A549 (cell line): ENCODE measurements around the gene LSM14B. TPM values are rescaled to one million over a fixed set of nuclear protein-coding genes. Genes with fewer than 3 reads are reported as not detected.

Source experiments
- ATAC-seq, 2 experiments: fragments of 200-7000 bp in 1 of 2; fragments of >200 bp in 1 of 2; cut with Nextera tagmentation in 1 of 2; cut with Tn5 transposase in 1 of 2; 3 replicates each; pipeline versions ENCODE4 v1.8.0 to v1.9.1; 2018 to 2020; ENCODE audit warnings: mild to moderate bottlenecking in 1 of 2, moderate library complexity in 1 of 2
- CTCF ChIA-PET: fragments of 300-600 bp; sonication (Branson Sonifier 250); formaldehyde crosslinking; extraction: SDS; loops from one replicate; lab custom pipeline; 2021; ENCODE audit warnings: antibody characterized with exemption, inconsistent platforms; lab: Yijun Ruan, JAX
- POLR2A ChIA-PET: fragments of 350-600 bp; formaldehyde crosslinking; extraction: SDS; loops from one replicate; lab custom pipeline; 2021; ENCODE audit warnings: antibody characterized with exemption, inconsistent platforms; lab: Yijun Ruan, JAX
- DNase-seq, 2 experiments: peaks; one replicate each; pipeline versions ENCODE4 v3.0.0 to v3.0.0-alpha.2; 2011 to 2016; ENCODE audit warnings: low read depth in 1 of 2, low spot score in 1 of 2
- FAIRE-seq: peaks from 2 replicates; lab custom pipeline; 2011; peaks lifted over from hg19 to GRCh38; lab: Jason Lieb, UNC
- H3K27ac ChIP-seq, 2 experiments: fragments of >200 bp; sonication (Bioruptor Twin); formaldehyde crosslinking; 3 replicates each; pipeline ENCODE4 v1.5.1; 2016 to 2017
- H3K4me1 ChIP-seq: fragments of >200 bp; sonication (Bioruptor Twin); formaldehyde crosslinking; 3 replicates; pipeline ENCODE4 v1.6.1; 2016
- H3K4me2 ChIP-seq: fragments of >200 bp; sonication (Bioruptor Twin); formaldehyde crosslinking; 3 replicates; pipeline ENCODE4 v1.6.1; 2016
- H3K4me3 ChIP-seq: fragments of >200 bp; sonication (Bioruptor Twin); formaldehyde crosslinking; 3 replicates; pipeline ENCODE4 v1.5.1; 2016
- H3K9me3 ChIP-seq: fragments of >200 bp; sonication (Bioruptor Twin); formaldehyde crosslinking; 3 replicates; pipeline ENCODE4 v1.6.1; 2016
- CBX2 ChIP-seq: fragments of 200-600 bp; sonication (generic); IDR thresholded peaks from 2 replicates; pipeline ENCODE4 v1.6.1; 2016; ENCODE audit warnings: low read depth, mild to moderate bottlenecking, borderline replicate concordance
- EHF ChIP-seq: fragments of 250-450 bp; sonication (Bioruptor Pico); IDR thresholded peaks from 2 replicates; pipeline ENCODE4 v1.5.0; 2020; ENCODE audit warnings: mild to moderate bottlenecking
- FOSB ChIP-seq: fragments of 250-450 bp; sonication (Bioruptor Pico); IDR thresholded peaks from 2 replicates; pipeline ENCODE4 v1.5.0; 2020; ENCODE audit warnings: mild to moderate bottlenecking, moderate library complexity
- GATA3 ChIP-seq: IDR thresholded peaks from 2 replicates; pipeline ENCODE4 v1.6.1; 2012; ENCODE audit warnings: borderline replicate concordance
- HDAC2 ChIP-seq: fragments of 200-600 bp; sonication (generic); IDR thresholded peaks from 2 replicates; pipeline ENCODE4 v1.6.1; 2016
- HOXA7 ChIP-seq: fragments of 250-450 bp; sonication (Bioruptor Pico); IDR thresholded peaks from 2 replicates; pipeline ENCODE4 v1.5.0; 2020; ENCODE audit warnings: mild to moderate bottlenecking, moderate library complexity
- HOXB13 ChIP-seq: fragments of 250-450 bp; sonication (Bioruptor Pico); IDR thresholded peaks from 2 replicates; pipeline ENCODE4 v1.5.0; 2020; ENCODE audit warnings: low read depth, mild to moderate bottlenecking, moderate library complexity
- JUNB ChIP-seq: fragments of >200 bp; sonication (Bioruptor Twin); formaldehyde crosslinking; IDR thresholded peaks from 2 replicates; pipeline ENCODE4 v1.6.1; 2016
- KDM5A ChIP-seq: fragments of 200-600 bp; sonication (generic); IDR thresholded peaks from 2 replicates; pipeline ENCODE4 v1.6.1; 2016; ENCODE audit warnings: antibody characterized with exemption, mild to moderate bottlenecking
- MAFK ChIP-seq: fragments of 450-650 bp; IDR thresholded peaks from 2 replicates; pipeline ENCODE4 v1.6.1; 2014; ENCODE audit not compliant: partially characterized antibody
- MAZ ChIP-seq: fragments of 150-350 bp; IDR thresholded peaks from 2 replicates; pipeline ENCODE4 v1.6.1; 2014; ENCODE audit warnings: antibody characterized with exemption, low read depth, low read length, borderline replicate concordance
- NPAS2 ChIP-seq: fragments of 250-450 bp; sonication (Bioruptor Pico); IDR thresholded peaks from 2 replicates; pipeline ENCODE4 v1.8.0; 2022; ENCODE audit warnings: mild to moderate bottlenecking, moderate library complexity, borderline replicate concordance
- PHF8 ChIP-seq: fragments of 200-600 bp; sonication (generic); IDR thresholded peaks from 2 replicates; pipeline ENCODE4 v1.6.1; 2016; ENCODE audit warnings: low read depth, mild to moderate bottlenecking, antibody characterized with exemption, moderate library complexity, borderline replicate concordance
- POLR2AphosphoS2 ChIP-seq: conservative IDR thresholded peaks from 2 replicates; pipeline ENCODE4 v1.6.1; 2012; ENCODE audit warnings: low read length, improper control_type of control experiment, inconsistent platforms
- RFX5 ChIP-seq: fragments of 450-650 bp; IDR thresholded peaks from 2 replicates; pipeline ENCODE4 v1.7.1; 2014; ENCODE audit warnings: antibody characterized with exemption, mild to moderate bottlenecking, moderate library complexity
- SMC3 ChIP-seq: fragments of >200 bp; sonication (Bioruptor Twin); formaldehyde crosslinking; IDR thresholded peaks from 3 replicates; pipeline ENCODE4 v1.6.1; 2018; ENCODE audit warnings: inconsistent platforms
- USF2 ChIP-seq: fragments of 450-650 bp; IDR thresholded peaks from 2 replicates; pipeline ENCODE4 v1.6.1; 2014; ENCODE audit warnings: antibody characterized with exemption
- ZC3H11A ChIP-seq: fragments of 450-650 bp; IDR thresholded peaks from 2 replicates; pipeline ENCODE4 v1.6.1; 2014; ENCODE audit warnings: antibody characterized with exemption, mild to moderate bottlenecking
- WGBS: methylation state at CpG from one replicate; pipeline ENCODE4 v1.1.6; 2017; ENCODE audit errors: missing lambda C conversion rate; 5-methylcytosine and 5-hydroxymethylcytosine counted together
- polyA plus RNA-seq, 4 experiments: library from polyadenylated mRNA; depleted of rRNA in 3 of 4; stranded (reverse); fragments of >200 nt; fragmentation: RNase III in 1 of 4; extraction: RNeasy Plus Mini Kit Qiagen cat#74134 plus additional on column Dnase treatment in 1 of 4; gene quantifications; 2 replicates in 3 of 4; 3 replicates in 1 of 4; pipeline ENCODE4 v1.2.3, GENCODE V29; 2011 to 2017
- TF ChIP-seq, protein P1 (sequence below): fragments of 150-350 bp; IDR thresholded peaks from 2 replicates; pipeline ENCODE4 v1.6.1; 2014; ENCODE audit warnings: low read depth, mild to moderate bottlenecking, low read length
- TF ChIP-seq, protein P2 (sequence below): IDR thresholded peaks from 2 replicates; pipeline ENCODE4 v1.6.1; 2012
- TF ChIP-seq, protein P3 (sequence below): IDR thresholded peaks from 2 replicates; pipeline ENCODE4 v1.6.1; 2012; ENCODE audit warnings: low read depth, borderline replicate concordance

The LSM14B gene
- polyA plus RNA-seq, 2 of the 4 experiments (the other 2 are of a cell fraction): 22.7 to 28.1 TPM

- FAIRE-seq (no peak), DNase-seq (no peak), ATAC-seq (no peak)
- Histone ChIP-seq H3K4me1 (peaks cover 6% of the 10 kb centered on the region; the same call in 2 of the 3 replicates), H3K4me3 (no peak overlapping the region), H3K4me2 (no peak overlapping the region), H3K9me3 (no peaks in the 10 kb centered on the region)
- 92% methylated on average over 9 of the region's 9 CpGs for WGBS
- POLR2A ChIA-PET: no interaction called here
- CTCF ChIA-PET: interaction anchor here (0.6 kb wide), 1 partner anchor 136 kb away, joined by 5 read pairs; no protein-coding TSS in a partner anchor
- TF ChIP-seq KDM5A: no peak
- no peak for TF ChIP-seq MAFK
- TF ChIP-seq, protein P1, sequence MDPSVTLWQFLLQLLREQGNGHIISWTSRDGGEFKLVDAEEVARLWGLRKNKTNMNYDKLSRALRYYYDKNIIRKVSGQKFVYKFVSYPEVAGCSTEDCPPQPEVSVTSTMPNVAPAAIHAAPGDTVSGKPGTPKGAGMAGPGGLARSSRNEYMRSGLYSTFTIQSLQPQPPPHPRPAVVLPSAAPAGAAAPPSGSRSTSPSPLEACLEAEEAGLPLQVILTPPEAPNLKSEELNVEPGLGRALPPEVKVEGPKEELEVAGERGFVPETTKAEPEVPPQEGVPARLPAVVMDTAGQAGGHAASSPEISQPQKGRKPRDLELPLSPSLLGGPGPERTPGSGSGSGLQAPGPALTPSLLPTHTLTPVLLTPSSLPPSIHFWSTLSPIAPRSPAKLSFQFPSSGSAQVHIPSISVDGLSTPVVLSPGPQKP: no peak
- TF ChIP-seq CBX2: no peak
- no peak for TF ChIP-seq HOXA7 (CRISPR knock-in tag)
- TF ChIP-seq MAZ: no peak
- TF ChIP-seq, protein P2, sequence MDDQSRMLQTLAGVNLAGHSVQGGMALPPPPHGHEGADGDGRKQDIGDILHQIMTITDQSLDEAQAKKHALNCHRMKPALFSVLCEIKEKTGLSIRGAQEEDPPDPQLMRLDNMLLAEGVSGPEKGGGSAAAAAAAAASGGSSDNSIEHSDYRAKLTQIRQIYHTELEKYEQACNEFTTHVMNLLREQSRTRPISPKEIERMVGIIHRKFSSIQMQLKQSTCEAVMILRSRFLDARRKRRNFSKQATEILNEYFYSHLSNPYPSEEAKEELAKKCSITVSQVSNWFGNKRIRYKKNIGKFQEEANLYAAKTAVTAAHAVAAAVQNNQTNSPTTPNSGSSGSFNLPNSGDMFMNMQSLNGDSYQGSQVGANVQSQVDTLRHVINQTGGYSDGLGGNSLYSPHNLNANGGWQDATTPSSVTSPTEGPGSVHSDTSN: no peak
- TF ChIP-seq, all 56 proteins: peak for 0
- H3K27ac ChIP-seq: no peak overlapping the region
Measured at GRCh38 chr20:62177307-62177706, 55.0 kb downstream of the LSM14B start.

- Histone ChIP-seq H3K4me1 (peaks cover 6% of the 10 kb centered on the region; the same call in 2 of the 3 replicates), H3K4me2 (no peak overlapping the region), H3K27ac (no peak overlapping the region), H3K9me3 (no peaks in the 10 kb centered on the region), H3K4me3 (no peak overlapping the region)
- DNase-seq: no peak
- no peak for ATAC-seq
- TF ChIP-seq RFX5 (no peak), GATA3 (no peak), SMC3 (no peak), JUNB (no peak), HOXB13 (CRISPR knock-in tag) (no peak), POLR2AphosphoS2 (no peak), USF2 (no peak), ZC3H11A (no peak), EHF (CRISPR knock-in tag) (no peak), MAFK (no peak), HDAC2 (no peak), PHF8 (no peak), FOSB (no peak), NPAS2 (CRISPR knock-in tag) (no peak), KDM5A (no peak)
- TF ChIP-seq, protein P3, sequence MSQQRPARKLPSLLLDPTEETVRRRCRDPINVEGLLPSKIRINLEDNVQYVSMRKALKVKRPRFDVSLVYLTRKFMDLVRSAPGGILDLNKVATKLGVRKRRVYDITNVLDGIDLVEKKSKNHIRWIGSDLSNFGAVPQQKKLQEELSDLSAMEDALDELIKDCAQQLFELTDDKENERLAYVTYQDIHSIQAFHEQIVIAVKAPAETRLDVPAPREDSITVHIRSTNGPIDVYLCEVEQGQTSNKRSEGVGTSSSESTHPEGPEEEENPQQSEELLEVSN: no peak
- ChIA-PET POLR2A (no interaction called here), CTCF (no interaction called here)
- WGBS: 91% methylated on average over 19 of the region's 19 CpGs
- no peak for FAIRE-seq
Measured at GRCh38 chr20:62178316-62179161, 56.3 kb downstream of the LSM14B start.
